GM19468 (cell line): ENCODE results near the gene TCERG1.

Experiments used
- ATAC-seq: cut with Tn5 transposase; IDR thresholded peaks from one replicate; pipeline ENCODE4 v1.9.1; 2021; ENCODE audit warnings: mild to moderate bottlenecking, moderate library complexity, moderate number of reproducible peaks; ENCODE audit not compliant: unreplicated experiment; ENCODE audit errors: extremely low read depth

The TCERG1 gene

GRCh38 chr5:146446861-146447733 lies at the start of gene TCERG1:
TSS of gene TCERG1 (plus strand) at chr5:146447333. CDS start at chr5:146447350, 17 bp downstream.
- ATAC-seq, result peak; percentile 98

- ATAC-seq, result no peak
Measured at GRCh38 chr5:146398826-146399225, 48.3 kb upstream of the TCERG1 start.

GRCh38 chr5:146399481-146399880 lies 47.7 kb upstream of the TCERG1 start:
- no peak for ATAC-seq

- ATAC-seq, result no peak
Measured at GRCh38 chr5:146400201-146400600, 46.9 kb upstream of the TCERG1 start.

- no peak for ATAC-seq
Measured at GRCh38 chr5:146401021-146401420, 46.1 kb upstream of the TCERG1 start.

- no peak for ATAC-seq
Measured at GRCh38 chr5:146402949-146403348, 44.2 kb upstream of the TCERG1 start.

- no peak for ATAC-seq
Measured at GRCh38 chr5:146409054-146409671, 38.0 kb upstream of the TCERG1 start.

- no peak for ATAC-seq
Measured at GRCh38 chr5:146410272-146410671, 36.9 kb upstream of the TCERG1 start.

GRCh38 chr5:146419696-146420095 lies 27.4 kb upstream of the TCERG1 start:
- no peak for ATAC-seq

- no peak for ATAC-seq
Measured at GRCh38 chr5:146425023-146425422, 22.1 kb upstream of the TCERG1 start.

- ATAC-seq, result no peak
Measured at GRCh38 chr5:146426305-146426704, 20.8 kb upstream of the TCERG1 start.

- ATAC-seq, result peak; percentile 33
Measured at GRCh38 chr5:146426853-146427618, 20.1 kb upstream of the TCERG1 start.

- no peak for ATAC-seq
Measured at GRCh38 chr5:146427619-146427997, 19.5 kb upstream of the TCERG1 start.

GRCh38 chr5:146428658-146429057 lies 18.5 kb upstream of the TCERG1 start:
- ATAC-seq, result no peak

- no peak for ATAC-seq
Measured at GRCh38 chr5:146440353-146440752, 6.8 kb upstream of the TCERG1 start.

- no peak for ATAC-seq
Measured at GRCh38 chr5:146440870-146441495, 6.2 kb upstream of the TCERG1 start.

GRCh38 chr5:146441896-146442295 lies 5.2 kb upstream of the TCERG1 start:
- no peak for ATAC-seq

GRCh38 chr5:146447734-146448380 lies 724 bp downstream of the TCERG1 start:
- ATAC-seq, result no peak

GRCh38 chr5:146448783-146449519 lies 1.8 kb downstream of the TCERG1 start:
- no peak for ATAC-seq
